Measurements from ENCODE around the gene MRPL58. TPM values are rescaled to one million over a fixed set of nuclear protein-coding genes. Genes with fewer than 3 reads are reported as not detected.
A peak's percentile ranks its signal among the peaks of the same experiment; 100 is the strongest.

MRPL58 gene
- total RNA-seq, 2 experiments from 2014 or later = 75.3 to 84.2 TPM

- Histone ChIP-seq H3K4me2 (ENCODE audit: low read length) (peak within 1 kb of the TSS; percentile 71), H3K4me1 (ENCODE audit: insufficient read depth, low read length, poor library complexity, severe bottlenecking) (peaks cover 10% of the 10 kb centered on the region), H4K20me1 (ENCODE audit: insufficient read depth, low read length) (no peaks in the 10 kb centered on the region), H3K79me2 (ENCODE audit: insufficient read depth, low read depth, low read length) (no peaks in the 10 kb centered on the region), H3K9me3 (ENCODE audit: low read length) (no peaks in the 10 kb centered on the region), H3K27ac (ENCODE audit: low read depth, low read length, poor library complexity, severe bottlenecking) (no peak within 1 kb of the TSS), H3K9me2 (ENCODE audit: insufficient read depth, low read length) (no peaks in the 10 kb centered on the region), H2AFZ (ENCODE audit: low read length) (no peak within 1 kb of the TSS), H3K4me3 (ENCODE audit: low read depth, low read length, poor library complexity, severe bottlenecking) (peak within 1 kb of the TSS; percentile 62), H3K36me3 (ENCODE audit: insufficient read depth, low read length) (no peaks in the 10 kb centered on the region)
- TF ChIP-seq CTCF (conservative IDR thresholded peaks at IDR 0.05; ENCODE audit: low read length) (no peak), EZH2phosphoT487 (IDR thresholded peaks at IDR 0.05; ENCODE audit: borderline replicate concordance, low read depth, low read length) (no peak)
- no TSS peak for BruUV-seq (replicated peaks)
- DNase-seq (ENCODE audit: low spot score) = peak; percentile 72
- POLR2A ChIA-PET = interaction anchor here (1.2 to 2.2 kb wide), 3 partner anchors 11 to 40 kb away, joined by 4 to 9 read pairs (median 5); partner anchors contain the start of gene MRPL58
- intact Hi-C loops (cut with micrococcal nuclease; ENCODE audit: unreplicated experiment) = no loop called here
- CTCF ChIA-PET (ENCODE audit: unreplicated experiment) = interaction anchor here (0.7 to 1.8 kb wide), 3 partner anchors 9 to 11 kb away, joined by 3 to 9 read pairs (median 4); no protein-coding TSS in a partner anchor
Observed at GRCh38 chr17:74972107-74972972, 40.1 kb upstream of the MRPL58 start, which contains the start of gene HID1. HID1 (minus strand) TSS chr17:74972759; CDS start chr17:74972656, 103 bp downstream.

GRCh38 chr17:74972973-74973328 is 39.5 kb upstream of the MRPL58 start:
- ChIA-PET POLR2A (interaction anchor here (0.6 to 2.2 kb wide), 5 partner anchors 9 to 150 kb away, joined by 3 to 9 read pairs (median 6); partner anchors contain the start of gene MRPL58), CTCF (ENCODE audit: unreplicated experiment) (interaction anchor here (0.7 to 1.8 kb wide), 3 partner anchors 9 to 12 kb away, joined by 3 to 9 read pairs (median 4); no protein-coding TSS in a partner anchor)
- no peaks in the 10 kb centered on the region for H3K36me3 ChIP-seq (ENCODE audit: insufficient read depth, low read length)
- H3K4me1 ChIP-seq (ENCODE audit: insufficient read depth, low read length, poor library complexity, severe bottlenecking) = peaks cover 10% of the 10 kb centered on the region
- BruUV-seq (replicated peaks) = no TSS peak
- peak overlapping the region; percentile 71 for H3K4me2 ChIP-seq (ENCODE audit: low read length)
- intact Hi-C loops (cut with micrococcal nuclease; ENCODE audit: unreplicated experiment) = no loop called here
- no peaks in the 10 kb centered on the region for H4K20me1 ChIP-seq (ENCODE audit: insufficient read depth, low read length)
- no peak for TF ChIP-seq CTCF (conservative IDR thresholded peaks at IDR 0.05; ENCODE audit: low read length)
- no peak for TF ChIP-seq EZH2phosphoT487 (IDR thresholded peaks at IDR 0.05; ENCODE audit: borderline replicate concordance, low read depth, low read length)
- H3K79me2 ChIP-seq (ENCODE audit: insufficient read depth, low read depth, low read length) = no peaks in the 10 kb centered on the region
- no peak overlapping the region for H2AFZ ChIP-seq (ENCODE audit: low read length)
- no peak overlapping the region for H3K27ac ChIP-seq (ENCODE audit: low read depth, low read length, poor library complexity, severe bottlenecking)
- H3K9me3 ChIP-seq (ENCODE audit: low read length) = no peaks in the 10 kb centered on the region
- no peak for DNase-seq (ENCODE audit: low spot score)
- peak overlapping the region; percentile 62 for H3K4me3 ChIP-seq (ENCODE audit: low read depth, low read length, poor library complexity, severe bottlenecking)
- no peaks in the 10 kb centered on the region for H3K9me2 ChIP-seq (ENCODE audit: insufficient read depth, low read length)

Data from OCI-LY7 (cell line).